Mesenchymal stem cell (in vitro differentiated cells and primary cell): Measurements from ENCODE around the gene WAPL.
A peak's percentile ranks its signal among the peaks of the same experiment; 100 is the strongest.
"Not testable (repeated sequence)": the region's sequence is repeated elsewhere in the genome, so short reads cannot be mapped to it uniquely, and the experiment has no call there.

ENCODE experiments used
- DNase-seq: peaks from one replicate; pipeline ENCODE4 v3.0.0-alpha.2; 2013
- H2AFZ ChIP-seq: one replicate; pipeline ENCODE4 v1.6.1; 2013; ENCODE audit warnings: low read depth, mild to moderate bottlenecking, control low read depth, inconsistent platforms, low read length, moderate library complexity
- H2AK5ac ChIP-seq: 2 replicates; pipeline ENCODE4 v1.6.1; 2013; ENCODE audit warnings: low read length, moderate library complexity, mild to moderate bottlenecking, inconsistent platforms; ENCODE audit not compliant: severe bottlenecking
- H2BK120ac ChIP-seq: one replicate; pipeline ENCODE4 v1.6.1; 2013; ENCODE audit warnings: low read depth, mild to moderate bottlenecking, inconsistent platforms, low read length, moderate library complexity
- H2BK12ac ChIP-seq, 2 experiments: one replicate each; pipeline ENCODE4 v1.6.1; 2013; ENCODE audit warnings: inconsistent platforms in 2 of 2, low read length in 2 of 2, mild to moderate bottlenecking in 2 of 2, moderate library complexity in 2 of 2, control low read depth in 1 of 2
- H2BK15ac ChIP-seq: one replicate; pipeline ENCODE4 v1.6.1; 2013; ENCODE audit warnings: mild to moderate bottlenecking, low read depth, inconsistent platforms; ENCODE audit not compliant: poor library complexity, severe bottlenecking
- H2BK5ac ChIP-seq: 2 replicates; pipeline ENCODE4 v1.6.1; 2013; ENCODE audit warnings: low read depth, mild to moderate bottlenecking, low read length, control low read depth, inconsistent platforms; ENCODE audit not compliant: poor library complexity, severe bottlenecking
- H3K14ac ChIP-seq, 2 experiments: one replicate each; pipeline ENCODE4 v1.6.1; 2013; ENCODE audit warnings: inconsistent platforms in 2 of 2, low read length in 2 of 2, control low read depth in 1 of 2, mild to moderate bottlenecking in 1 of 2, moderate library complexity in 1 of 2
- H3K18ac ChIP-seq, 2 experiments: one replicate each; pipeline ENCODE4 v1.6.1; 2013; ENCODE audit warnings: inconsistent platforms in 2 of 2, low read length in 2 of 2, control low read depth in 1 of 2, low read depth in 1 of 2, mild to moderate bottlenecking in 1 of 2
- H3K23ac ChIP-seq, 2 experiments: one replicate each; pipeline ENCODE4 v1.6.1; 2013; ENCODE audit warnings: inconsistent platforms in 2 of 2, low read length in 2 of 2, mild to moderate bottlenecking in 2 of 2, moderate library complexity in 2 of 2, control low read depth in 1 of 2
- H3K27ac ChIP-seq: 2 replicates; pipeline ENCODE4 v1.5.1; 2013; ENCODE audit warnings: mild to moderate bottlenecking, moderate library complexity, low read length, control low read depth, inconsistent platforms; ENCODE audit not compliant: poor library complexity, severe bottlenecking
- H3K27me3 ChIP-seq, 2 experiments: 2 replicates each; pipeline versions ENCODE4 v1.6.1 to v1.7.0; 2013; ENCODE audit warnings: low read length in 2 of 2, mild to moderate bottlenecking in 2 of 2, moderate library complexity in 2 of 2, control low read depth in 1 of 2, inconsistent platforms in 1 of 2; ENCODE audit not compliant: control insufficient read depth in 1 of 2, insufficient read depth in 1 of 2
- H3K36me3 ChIP-seq, 2 experiments: 2 replicates each; pipeline versions ENCODE4 v1.6.1 to v1.7.0; 2013; ENCODE audit warnings: low read length in 2 of 2, control low read depth in 1 of 2, inconsistent platforms in 1 of 2, low read depth in 1 of 2, mild to moderate bottlenecking in 1 of 2; ENCODE audit not compliant: insufficient read depth in 2 of 2, control insufficient read depth in 1 of 2
- H3K4ac ChIP-seq, 2 experiments: one replicate each; pipeline ENCODE4 v1.6.1; 2013; ENCODE audit warnings: inconsistent platforms in 2 of 2, low read length in 2 of 2, mild to moderate bottlenecking in 2 of 2, moderate library complexity in 2 of 2, control low read depth in 1 of 2, low read depth in 1 of 2
- H3K4me1 ChIP-seq: 2 replicates; pipeline ENCODE4 v1.6.1; 2013; ENCODE audit warnings: low read depth, low read length, control low read depth; ENCODE audit not compliant: control insufficient read depth, insufficient read depth
- H3K4me2 ChIP-seq: 2 replicates; pipeline ENCODE4 v1.6.1; 2013; ENCODE audit warnings: low read length, mild to moderate bottlenecking, inconsistent platforms; ENCODE audit not compliant: poor library complexity, severe bottlenecking
- H3K4me3 ChIP-seq, 2 experiments: 2 replicates each; pipeline versions ENCODE4 v1.5.1 to v1.7.0; 2013; ENCODE audit warnings: low read length in 2 of 2, mild to moderate bottlenecking in 2 of 2, control low read depth in 1 of 2, low read depth in 1 of 2; ENCODE audit not compliant: insufficient read depth in 1 of 2
- H3K79me1 ChIP-seq: replicated peaks from 2 replicates; pipeline ENCODE4 v1.6.1; 2013; ENCODE audit warnings: mild to moderate bottlenecking, control low read depth, low read length, inconsistent platforms; ENCODE audit not compliant: poor library complexity, severe bottlenecking
- H3K9ac ChIP-seq: 2 replicates; pipeline ENCODE4 v1.7.0; 2013; ENCODE audit warnings: mild to moderate bottlenecking, low read length, moderate library complexity
- H3K9me3 ChIP-seq: 2 replicates; pipeline ENCODE4 v1.7.0; 2013; ENCODE audit warnings: mild to moderate bottlenecking, low read length; ENCODE audit not compliant: control insufficient read depth
- H4K8ac ChIP-seq: one replicate; pipeline ENCODE4 v1.6.1; 2013; ENCODE audit warnings: inconsistent platforms, mild to moderate bottlenecking, low read length, moderate library complexity
- H4K91ac ChIP-seq: one replicate; pipeline ENCODE4 v1.6.1; 2013; ENCODE audit warnings: mild to moderate bottlenecking, low read length, inconsistent platforms
- WGBS: methylation state at CpG from one replicate; pipeline ENCODE4 v1.1.7; 2013; ENCODE audit warnings: mixed read lengths; 5-methylcytosine and 5-hydroxymethylcytosine counted together

WAPL gene

DNA sequence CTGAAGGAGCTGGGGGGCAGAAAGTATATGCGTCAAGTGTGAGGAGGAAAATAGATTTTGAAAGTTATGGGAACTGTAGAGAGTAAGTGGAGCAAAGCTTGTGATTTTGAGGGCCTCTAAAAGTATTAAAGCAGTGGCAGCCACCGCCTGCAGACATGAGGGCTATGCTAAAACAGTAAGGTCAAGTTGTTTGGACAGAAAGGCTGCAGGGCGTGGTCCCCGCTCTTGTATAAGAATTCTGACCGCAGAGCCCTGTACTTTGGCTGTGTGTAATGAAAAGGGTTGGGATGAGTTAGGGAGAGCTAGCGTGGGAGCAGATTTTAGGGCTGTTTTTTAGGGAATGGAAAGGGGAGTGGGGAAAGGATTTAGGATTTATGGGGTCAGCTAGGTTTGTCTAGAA lies 41.7 kb upstream of the WAPL start:
- H3K9me3 ChIP-seq, H2BK15ac ChIP-seq, H3K4me3 ChIP-seq, H3K36me3 ChIP-seq, H3K23ac ChIP-seq, H2BK12ac ChIP-seq, H3K27me3 ChIP-seq, H4K8ac ChIP-seq, H2BK5ac ChIP-seq, H4K91ac ChIP-seq, H3K9ac ChIP-seq, H2AK5ac ChIP-seq, H3K18ac ChIP-seq, DNase-seq, H3K4me1 ChIP-seq, H3K79me1 ChIP-seq, H2BK120ac ChIP-seq, H3K4me2 ChIP-seq, H3K14ac ChIP-seq, H2AFZ ChIP-seq, H3K27ac ChIP-seq, H3K4ac ChIP-seq: not testable (repeated sequence)
- WGBS: 64% methylated on average over 6 of the region's 6 CpGs

DNA sequence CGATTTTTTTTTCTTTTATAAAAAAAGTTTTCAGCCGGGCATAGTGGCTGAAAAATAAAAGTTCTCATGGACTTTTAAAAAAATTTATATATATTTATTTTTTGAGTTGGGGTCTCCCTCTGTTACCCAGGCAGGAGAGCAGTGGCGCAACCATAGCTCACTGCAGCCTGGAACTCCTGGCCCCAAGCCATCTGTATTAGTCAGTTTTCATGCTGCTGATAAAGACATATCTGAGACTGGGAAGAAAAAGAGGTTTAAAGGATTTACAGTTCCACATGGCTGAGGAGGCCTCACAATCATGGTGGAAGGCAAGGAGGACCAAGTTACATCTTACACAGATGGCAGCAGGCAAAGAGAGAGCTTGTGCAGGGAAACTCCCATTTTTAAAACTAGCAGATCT lies 37.1 kb upstream of the WAPL start:
- H2BK12ac ChIP-seq, H3K27me3 ChIP-seq, H4K91ac ChIP-seq, H3K14ac ChIP-seq, H3K4me1 ChIP-seq, H3K4ac ChIP-seq, H3K23ac ChIP-seq, H2BK15ac ChIP-seq, H3K79me1 ChIP-seq, H2BK5ac ChIP-seq, H3K18ac ChIP-seq, H2AFZ ChIP-seq, H3K4me3 ChIP-seq, H4K8ac ChIP-seq, H3K27ac ChIP-seq, H3K4me2 ChIP-seq, H3K9me3 ChIP-seq, H3K9ac ChIP-seq, H2AK5ac ChIP-seq, H2BK120ac ChIP-seq, H3K36me3 ChIP-seq: not testable (repeated sequence)
- peak; percentile 11 for DNase-seq
- 100% methylated on average over 1 of the region's 3 CpGs for WGBS

DNA sequence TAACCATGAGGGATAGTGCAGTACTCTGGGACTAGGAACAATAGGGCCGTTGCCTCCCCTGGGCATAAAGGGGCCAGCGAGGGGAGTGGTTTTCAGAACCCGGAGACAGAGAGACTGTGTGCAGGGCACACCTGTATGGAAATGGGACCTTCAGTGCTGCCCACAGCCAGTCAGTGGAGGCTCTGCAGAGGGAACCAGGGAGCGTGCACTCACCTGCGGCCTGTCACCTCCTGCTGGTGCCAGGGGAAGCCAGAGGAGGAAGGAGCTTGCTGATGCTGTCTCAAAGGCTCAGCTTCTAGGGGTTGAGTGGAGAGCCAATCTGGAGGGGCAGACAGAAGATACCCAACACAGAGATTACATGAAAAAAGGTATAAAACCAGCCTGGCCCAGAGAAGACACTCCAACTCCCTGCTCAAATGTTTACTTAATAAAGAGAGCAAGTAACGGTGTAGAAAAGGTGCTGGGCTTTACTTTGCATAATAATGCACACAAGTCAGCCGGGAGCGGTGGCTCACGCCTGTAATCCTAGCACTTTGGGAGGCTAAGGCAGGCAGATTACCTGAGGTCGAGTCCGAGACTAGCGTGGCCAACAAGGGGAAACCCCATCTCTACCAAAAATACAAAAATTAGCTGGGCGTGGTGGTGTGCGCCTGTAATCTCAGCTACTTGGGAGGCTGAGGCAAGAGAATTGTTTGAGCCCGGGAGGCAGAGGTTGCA lies 35.5 kb upstream of the WAPL start:
- Histone ChIP-seq H3K27me3 (peaks cover 6% of the 10 kb centered on the region in 2 experiments), H3K9me3 (no peaks in the 10 kb centered on the region), H3K27ac (no peak overlapping the region), H3K9ac (no peak overlapping the region), H3K36me3 (no peaks in the 10 kb centered on the region), H4K91ac (no peak overlapping the region), H4K8ac (no peak overlapping the region), H3K14ac (no peak overlapping the region), H3K79me1 (no peaks in the 10 kb centered on the region), H2AFZ (no peak overlapping the region), H3K23ac (no peak overlapping the region), H3K4me1 (no peaks in the 10 kb centered on the region), H2BK15ac (no peak overlapping the region), H3K4ac (no peak overlapping the region), H2AK5ac (no peak overlapping the region), H3K4me3 (no peak overlapping the region), H2BK12ac (no peak overlapping the region), H3K18ac (no peak overlapping the region), H2BK120ac (no peak overlapping the region), H2BK5ac (no peak overlapping the region), H3K4me2 (no peak overlapping the region)
- DNase-seq: no peak
- WGBS: 83% methylated on average over 14 of the region's 15 CpGs

DNA sequence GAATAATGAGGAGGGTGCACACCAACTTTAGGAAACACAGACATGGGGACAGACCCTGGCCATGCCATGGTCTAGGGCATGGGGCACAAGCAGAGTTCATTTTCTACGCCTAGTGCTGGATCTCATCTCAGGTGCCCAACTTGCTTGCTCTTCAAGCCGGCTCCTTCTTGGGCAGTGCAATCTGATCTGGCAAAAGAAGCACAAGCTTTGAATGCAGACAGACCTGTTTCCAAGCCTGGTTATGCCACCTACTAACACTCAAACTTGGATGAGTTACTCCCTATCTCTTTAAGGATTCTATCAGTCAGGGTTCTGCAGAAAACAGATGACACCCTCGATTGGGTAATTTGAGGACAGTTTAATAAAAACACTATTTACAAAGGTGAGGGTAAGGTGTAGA lies 34.9 kb upstream of the WAPL start:
- no peaks in the 10 kb centered on the region for H3K4me1 ChIP-seq
- H2BK120ac ChIP-seq: no peak overlapping the region
- no peaks in the 10 kb centered on the region for H3K79me1 ChIP-seq
- no peak overlapping the region for H2AK5ac ChIP-seq
- no peak overlapping the region for H3K9ac ChIP-seq
- no peak overlapping the region for H2AFZ ChIP-seq
- DNase-seq: no peak
- no peak overlapping the region for H3K4me2 ChIP-seq
- no peak overlapping the region for H2BK5ac ChIP-seq
- H3K36me3 ChIP-seq: no peaks in the 10 kb centered on the region
- no peak overlapping the region for H4K91ac ChIP-seq
- no peak overlapping the region for H4K8ac ChIP-seq
- 73% methylated on average over 3 of the region's 3 CpGs for WGBS
- H3K18ac ChIP-seq: peak overlapping the region in 1 of 2 experiments; percentile 21
- no peaks in the 10 kb centered on the region for H3K9me3 ChIP-seq
- no peak overlapping the region for H3K14ac ChIP-seq
- H3K27ac ChIP-seq: no peak overlapping the region
- H3K23ac ChIP-seq: no peak overlapping the region
- H2BK15ac ChIP-seq: no peak overlapping the region
- H3K27me3 ChIP-seq: peaks cover 6% of the 10 kb centered on the region in 2 experiments
- H2BK12ac ChIP-seq: no peak overlapping the region
- no peak overlapping the region for H3K4me3 ChIP-seq
- H3K4ac ChIP-seq: no peak overlapping the region
